Right lobe of liver (tissue), 6 donors: ENCODE results near the gene TTLL3. TPM values are rescaled to one million over a fixed set of nuclear protein-coding genes. Genes with fewer than 3 reads are reported as not detected.

Source experiments
- ATAC-seq, 4 donors: fragments of 200-7000 bp; cut with Tn5 transposase; one replicate each; pipeline ENCODE4 v1.9.1; 2020; ENCODE audit warnings: mild to moderate bottlenecking in 4 of 4, moderate library complexity in 4 of 4
- DNase-seq, 3 donors: peaks; one replicate each; pipeline ENCODE4 v3.0.0-alpha.2; 2020
- H3K27ac ChIP-seq, 3 donors: fragments of 200-600 bp; one replicate each; pipeline ENCODE4 v1.8.0; 2022
- H3K27me3 ChIP-seq, 2 donors: fragments of 200-600 bp; one replicate each; pipeline ENCODE4 v1.8.0; 2022
- H3K36me3 ChIP-seq, 4 donors: fragments of 200-600 bp; sonication (generic) in 1 of 4; one replicate each; pipeline versions ENCODE4 v1.5.1 to v1.8.0; 2017 to 2022; ENCODE audit warnings: control low read depth in 1 of 4
- H3K4me1 ChIP-seq, 4 donors: fragments of 200-600 bp; sonication (generic) in 1 of 4; one replicate each; pipeline versions ENCODE4 v1.5.1 to v1.8.0; 2017 to 2022; ENCODE audit warnings: control low read depth in 1 of 4
- H3K4me3 ChIP-seq, 3 donors: fragments of 200-600 bp; one replicate each; pipeline ENCODE4 v1.8.0; 2022
- H3K9me3 ChIP-seq, 4 donors: fragments of 200-600 bp; sonication (generic) in 1 of 4; one replicate each; pipeline versions ENCODE4 v1.5.1 to v1.8.0; 2017 to 2022; ENCODE audit warnings: control low read depth in 1 of 4
- CTCF ChIP-seq, 4 donors: fragments of 200-600 bp in 3 of 4; fragments of 450-650 bp in 1 of 4; IDR thresholded peaks; one replicate each; pipeline versions ENCODE4 v1.5.1 to v1.8.0; 2016 to 2022; ENCODE audit warnings: antibody characterized with exemption in 4 of 4, mild to moderate bottlenecking in 2 of 4
- POLR2A ChIP-seq: fragments of 450-650 bp; IDR thresholded peaks from one replicate; pipeline ENCODE4 v1.6.1; 2017; ENCODE audit warnings: antibody characterized with exemption, mild to moderate bottlenecking
- WGBS: methylation state at CpG from one replicate; pipeline ENCODE4 v1.1.6; 2018; ENCODE audit warnings: low coverage, low lambda C conversion rate; ENCODE audit not compliant: insufficient coverage; ENCODE audit errors: missing lambda C conversion rate; 5-methylcytosine and 5-hydroxymethylcytosine counted together
- intact Hi-C, 2 donors: fragments of 100-400 bp; cut with DNase I; formaldehyde crosslinking; loops; one replicate each; pipeline versions ENCODE4 v1.11.2 to v1.14.1; 2022
- total RNA-seq, 6 experiments: library from RNA; depleted of rRNA in 2 of 6; stranded (reverse); fragments of >200 nt in 2 of 6; fragmentation: NEBNext Ultra II Directional in 3 of 6; extraction: Animal tissue kit (Norgen Biotek cat#: 25700) in 3 of 6; gene quantifications; one replicate each; pipeline versions ENCODE4 v1.1.0 to v1.2.4, GENCODE V29; 2016 to 2023
- donor health status: DM: no; HTN: yes; CAD: no.
- donor health status: DM: no; HTN: no; CAD: no.
- donor health status: DM: no; HTN: no; CAD: no.
- donor health status: DM: no; HTN: yes; CAD: no.
- donor health status: DM: no; HTN: yes; CAD: no.

Gene TTLL3
- total RNA-seq, 6 experiments from 2014 or later: 4.5 to 11.0 (median 8.6) TPM

- Histone ChIP-seq H3K27ac (no peak overlapping the region), H3K4me3 (no peak overlapping the region), H3K36me3 (no peaks in the 10 kb centered on the region), H3K9me3 (no peaks in the 10 kb centered on the region), H3K27me3 (no peaks in the 10 kb centered on the region), H3K4me1 (no peaks in the 10 kb centered on the region)
- WGBS: 87% methylated on average over 3 of the region's 14 CpGs
- ATAC-seq (no peak), DNase-seq (no peak)
- intact Hi-C loops: no loop called here
- TF ChIP-seq CTCF (IDR thresholded peaks at IDR 0.05): no peak
- TF ChIP-seq POLR2A: no peak
These were observed 15.5 kb downstream of the TTLL3 start for GRCh38 chr3:9825451-9826040.

- Histone ChIP-seq H3K9me3 (no peaks in the 10 kb centered on the region), H3K4me3 (no peak overlapping the region), H3K36me3 (no peaks in the 10 kb centered on the region), H3K27me3 (no peaks in the 10 kb centered on the region), H3K4me1 (no peaks in the 10 kb centered on the region), H3K27ac (no peak overlapping the region)
- 90% methylated on average over 5 of the region's 20 CpGs for WGBS
- TF ChIP-seq POLR2A: no peak
- TF ChIP-seq CTCF (IDR thresholded peaks at IDR 0.05): peak in 2 of 4 donors; percentile 28 to 33
- intact Hi-C loops: no loop called here
- peak; percentile 39 to 72 (median 49) for ATAC-seq
- no peak for DNase-seq
These were observed 16.9 kb downstream of the TTLL3 start for GRCh38 chr3:9826815-9827573.

- no CpG with 5 or more reads among the region's 17 CpGs for WGBS
- Histone ChIP-seq H3K36me3 (no peaks in the 10 kb centered on the region), H3K27ac (no peak overlapping the region), H3K27me3 (no peaks in the 10 kb centered on the region), H3K9me3 (no peaks in the 10 kb centered on the region), H3K4me3 (no peak overlapping the region), H3K4me1 (no peaks in the 10 kb centered on the region)
- intact Hi-C loops: no loop called here
- ATAC-seq (no peak), DNase-seq (no peak)
- TF ChIP-seq POLR2A (no peak), CTCF (IDR thresholded peaks at IDR 0.05) (no peak)
These were observed 19.0 kb downstream of the TTLL3 start for GRCh38 chr3:9828801-9829755.

- DNase-seq (no peak), ATAC-seq (no peak)
- WGBS: 95% methylated on average over 3 of the region's 3 CpGs
- Histone ChIP-seq H3K4me3 (no peak overlapping the region), H3K9me3 (no peaks in the 10 kb centered on the region), H3K27ac (no peak overlapping the region), H3K4me1 (no peaks in the 10 kb centered on the region), H3K27me3 (no peaks in the 10 kb centered on the region), H3K36me3 (peaks cover 0 to 6% (median 0%) of the 10 kb centered on the region in 4 donors)
- intact Hi-C loops: no loop called here
- TF ChIP-seq CTCF (IDR thresholded peaks at IDR 0.05) (no peak), POLR2A (no peak)
These were observed 21.2 kb downstream of the TTLL3 start for GRCh38 chr3:9831253-9831652.
